HG03108 (cell line): ENCODE results near the gene TMEM106C.
"Not testable (repeated sequence)": the region's sequence is repeated elsewhere in the genome, so short reads cannot be mapped to it uniquely, and the experiment has no call there.

Source experiments
- ATAC-seq: cut with Tn5 transposase; IDR thresholded peaks from one replicate; pipeline ENCODE4 v1.9.1; 2021; ENCODE audit warnings: moderate library complexity; ENCODE audit not compliant: unreplicated experiment

Gene TMEM106C

GRCh38 chr12:47949441-47950341, 13.7 kb upstream of the TMEM106C start:
- ATAC-seq: no peak

- no peak for ATAC-seq
Observed at GRCh38 chr12:47950856-47951468, 12.4 kb upstream of the TMEM106C start.

- no peak for ATAC-seq
Observed at GRCh38 chr12:47954058-47954457, 9.3 kb upstream of the TMEM106C start.

GRCh38 chr12:47954467-47955045, 8.8 kb upstream of the TMEM106C start:
- ATAC-seq: no peak

GRCh38 chr12:47955059-47955458, 8.3 kb upstream of the TMEM106C start:
- ATAC-seq: no peak

- ATAC-seq: not testable (repeated sequence)
Observed at GRCh38 chr12:47957671-47958070, 5.7 kb upstream of the TMEM106C start.

GRCh38 chr12:47962198-47962597, 1.2 kb upstream of the TMEM106C start:
- ATAC-seq: no peak

DNA sequence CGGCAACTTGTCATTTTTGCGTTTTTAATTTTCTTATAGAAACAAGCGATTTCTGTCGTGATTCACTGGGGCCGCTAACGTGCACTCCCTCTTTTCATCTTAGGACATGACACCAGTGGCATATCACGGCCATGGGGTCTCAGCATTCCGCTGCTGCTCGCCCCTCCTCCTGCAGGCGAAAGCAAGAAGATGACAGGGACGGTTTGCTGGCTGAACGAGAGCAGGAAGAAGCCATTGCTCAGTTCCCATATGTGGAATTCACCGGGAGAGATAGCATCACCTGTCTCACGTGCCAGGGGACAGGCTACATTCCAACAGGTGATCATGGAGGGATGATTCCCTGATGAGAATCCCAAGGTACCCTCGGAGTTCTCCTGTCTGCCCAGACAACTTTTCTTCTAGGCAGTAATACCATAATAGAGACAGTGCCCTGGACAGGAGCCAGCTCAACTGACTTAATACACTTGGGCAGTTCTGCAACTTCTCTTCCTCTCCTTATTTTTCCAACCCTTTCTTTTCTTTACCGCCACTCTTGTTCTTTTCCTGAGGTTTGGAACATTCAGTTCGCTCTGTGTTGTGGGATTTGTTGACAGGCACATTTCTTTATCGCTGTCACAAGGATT, 821 bp downstream of the TMEM106C start:
- ATAC-seq: no peak

DNA sequence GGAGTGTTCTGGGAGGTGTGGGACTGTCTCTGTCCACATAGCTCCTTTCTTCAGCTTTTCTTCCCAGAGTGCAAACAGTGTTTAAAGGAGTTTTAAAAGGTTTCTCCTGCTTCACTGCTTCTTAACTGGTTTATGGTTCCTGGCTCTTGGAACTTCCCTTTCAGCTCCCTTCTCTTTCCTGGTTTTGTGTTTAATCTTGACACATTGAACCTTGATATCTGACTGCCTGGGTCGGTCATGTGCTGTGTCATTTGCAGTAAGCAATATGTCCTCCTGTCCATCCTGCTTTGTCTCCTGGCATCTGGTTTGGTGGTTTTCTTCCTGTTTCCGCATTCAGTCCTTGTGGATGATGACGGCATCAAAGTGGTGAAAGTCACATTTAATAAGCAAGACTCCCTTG, 2.2 kb downstream of the TMEM106C start:
- ATAC-seq: no peak

GRCh38 chr12:47967461-47968321, 4.3 kb downstream of the TMEM106C start:
- ATAC-seq: no peak

- ATAC-seq: no peak
Observed at GRCh38 chr12:47969845-47970244, 6.4 kb downstream of the TMEM106C start.

GRCh38 chr12:47970843-47971242, 7.4 kb downstream of the TMEM106C start:
- no peak for ATAC-seq

GRCh38 chr12:47972895-47973294, 9.5 kb downstream of the TMEM106C start:
- ATAC-seq: no peak

DNA sequence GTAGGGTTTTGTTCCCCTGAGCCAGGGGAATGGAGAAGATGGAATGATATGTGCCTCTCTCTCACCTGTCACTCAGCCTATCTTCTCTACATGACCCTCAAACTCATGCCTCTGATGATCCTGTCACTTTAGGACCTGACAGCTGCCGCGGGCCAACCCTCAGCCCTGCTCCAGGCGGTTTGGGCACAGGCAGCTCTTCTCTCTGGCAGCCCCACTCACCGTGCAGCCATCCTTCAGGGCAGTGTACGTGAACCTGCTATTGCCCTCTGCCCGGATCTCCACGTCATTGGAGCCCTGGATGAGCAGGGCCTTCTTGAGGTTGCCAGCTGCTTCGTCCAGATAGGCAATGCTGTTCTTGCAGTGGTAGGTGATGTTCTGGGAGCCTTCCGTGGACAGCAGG, 10.5 kb downstream of the TMEM106C start:
- ATAC-seq: no peak

GRCh38 chr12:47975036-47975620, 11.7 kb downstream of the TMEM106C start:
- no peak for ATAC-seq

- ATAC-seq: no peak
Observed at GRCh38 chr12:47975816-47976215, 12.4 kb downstream of the TMEM106C start.

GRCh38 chr12:47977046-47977771, 13.8 kb downstream of the TMEM106C start:
- ATAC-seq: no peak

DNA sequence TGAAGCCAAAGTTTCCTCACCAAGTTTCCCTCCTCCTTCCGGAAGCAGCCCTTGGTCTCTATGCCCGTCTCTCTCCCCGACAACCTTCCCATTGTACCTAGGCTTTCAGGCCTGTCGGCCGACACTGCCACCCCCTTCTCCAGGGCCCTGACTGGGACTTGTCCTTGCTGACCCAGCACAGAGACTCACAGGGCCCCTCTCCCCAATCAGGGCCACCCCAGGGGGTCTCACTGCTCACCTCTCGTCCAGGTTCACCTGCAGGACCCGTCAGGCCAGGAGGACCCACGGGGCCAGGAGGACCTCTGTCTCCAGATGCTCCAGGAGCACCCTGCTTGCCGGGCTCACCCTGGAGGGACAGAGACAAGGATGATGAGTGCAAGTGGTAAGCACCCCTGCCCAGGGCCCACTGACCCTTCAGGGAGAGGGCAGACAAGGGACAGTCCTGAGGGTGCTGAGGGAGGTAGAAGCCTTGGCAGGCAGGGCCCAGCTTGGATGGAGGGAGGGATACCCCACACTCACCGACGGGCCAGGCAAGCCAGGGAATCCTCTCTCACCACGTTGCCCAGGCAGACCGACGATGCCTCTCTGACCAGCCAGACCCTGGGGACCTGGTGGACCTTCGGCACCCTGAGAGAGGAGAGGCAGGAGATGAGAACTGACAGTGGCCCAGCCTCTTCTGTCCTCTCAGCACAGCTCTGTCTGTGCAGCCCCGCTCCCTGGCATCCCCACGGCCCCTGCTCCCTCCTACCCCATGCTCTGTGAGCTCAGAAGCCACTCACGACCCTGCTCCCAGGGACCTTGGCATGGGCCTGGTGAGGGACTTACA, 14.6 kb downstream of the TMEM106C start:
- ATAC-seq: no peak

DNA sequence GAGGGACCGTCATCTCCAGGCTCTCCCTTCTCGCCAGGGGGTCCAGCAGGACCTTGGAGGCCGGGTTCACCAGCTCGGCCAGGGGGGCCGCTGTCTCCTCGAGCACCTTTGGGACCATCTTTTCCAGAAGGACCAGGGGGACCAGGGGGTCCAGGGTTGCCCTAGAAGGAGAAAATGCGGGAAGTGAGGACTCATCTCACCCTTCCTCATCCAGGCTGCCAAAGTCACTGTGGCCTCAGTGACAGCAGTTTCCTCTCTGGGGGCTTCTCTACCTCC, 15.1 kb downstream of the TMEM106C start:
- ATAC-seq: no peak
